H9 (cell line): Measurements from ENCODE around the gene ANKMY1. TPM values are rescaled to one million over a fixed set of nuclear protein-coding genes. Genes with fewer than 3 reads are reported as not detected.

ENCODE experiments used
- DNase-seq: peaks from one replicate; pipeline ENCODE4 v3.0.0-alpha.2; 2017
- H2AFZ ChIP-seq: one replicate; pipeline ENCODE4 v1.6.1; 2013; ENCODE audit warnings: mild to moderate bottlenecking, low read length, control low read depth, moderate library complexity
- H2AK5ac ChIP-seq: 2 replicates; pipeline ENCODE4 v1.6.1; 2013; ENCODE audit warnings: low read length, control low read depth, mixed read lengths; ENCODE audit not compliant: insufficient read length
- H2BK120ac ChIP-seq: one replicate; pipeline ENCODE4 v1.6.1; 2013; ENCODE audit warnings: low read depth, mild to moderate bottlenecking, low read length, control low read depth, inconsistent platforms; ENCODE audit not compliant: poor library complexity, severe bottlenecking
- H2BK12ac ChIP-seq: 2 replicates; pipeline ENCODE4 v1.6.1; 2013; ENCODE audit warnings: low read length, control low read depth, mixed read lengths, low read depth; ENCODE audit not compliant: insufficient read length
- H2BK15ac ChIP-seq: 2 replicates; pipeline ENCODE4 v1.6.1; 2013; ENCODE audit warnings: low read depth, low read length, control low read depth
- H2BK20ac ChIP-seq: one replicate; pipeline ENCODE4 v1.6.1; 2013; ENCODE audit warnings: low read depth, mild to moderate bottlenecking, low read length, control low read depth, inconsistent platforms; ENCODE audit not compliant: poor library complexity, severe bottlenecking
- H2BK5ac ChIP-seq: 2 replicates; pipeline ENCODE4 v1.6.1; 2013; ENCODE audit warnings: low read length, control low read depth, mixed read lengths; ENCODE audit not compliant: insufficient read length
- H3K14ac ChIP-seq: 2 replicates; pipeline ENCODE4 v1.6.1; 2013; ENCODE audit warnings: low read length, control low read depth; ENCODE audit not compliant: insufficient read depth
- H3K18ac ChIP-seq: 2 replicates; pipeline ENCODE4 v1.6.1; 2013; ENCODE audit warnings: low read depth, mild to moderate bottlenecking, mixed read lengths, low read length, control low read depth; ENCODE audit not compliant: insufficient read length
- H3K23ac ChIP-seq: 2 replicates; pipeline ENCODE4 v1.6.1; 2013; ENCODE audit warnings: low read length, control low read depth, mixed read lengths, low read depth; ENCODE audit not compliant: insufficient read length
- H3K23me2 ChIP-seq: 2 replicates; pipeline ENCODE4 v1.6.1; 2013; ENCODE audit warnings: low read depth, mild to moderate bottlenecking, mixed read lengths, low read length, control low read depth; ENCODE audit not compliant: insufficient read length, poor library complexity, severe bottlenecking
- H3K27ac ChIP-seq: 2 replicates; pipeline ENCODE4 v1.5.1; 2013; ENCODE audit warnings: low read length, control low read depth, mixed read lengths, low read depth; ENCODE audit not compliant: insufficient read length
- H3K27me3 ChIP-seq: 2 replicates; pipeline ENCODE4 v1.6.1; 2013; ENCODE audit warnings: low read length, control low read depth, inconsistent platforms; ENCODE audit not compliant: insufficient read depth
- H3K4ac ChIP-seq: 2 replicates; pipeline ENCODE4 v1.6.1; 2013; ENCODE audit warnings: low read depth, mild to moderate bottlenecking, control low read depth, inconsistent platforms, low read length, moderate library complexity
- H3K4me1 ChIP-seq: 2 replicates; pipeline ENCODE4 v1.6.1; 2013; ENCODE audit warnings: low read length, control low read depth, inconsistent platforms; ENCODE audit not compliant: insufficient read depth
- H3K4me2 ChIP-seq: 2 replicates; pipeline ENCODE4 v1.6.1; 2013; ENCODE audit warnings: low read length, control low read depth, mixed read lengths; ENCODE audit not compliant: insufficient read length, insufficient read depth
- H3K56ac ChIP-seq: 2 replicates; pipeline ENCODE4 v1.6.1; 2013; ENCODE audit warnings: low read depth, mild to moderate bottlenecking, mixed read lengths, low read length, control low read depth; ENCODE audit not compliant: insufficient read length
- H3K79me1 ChIP-seq: 2 replicates; pipeline ENCODE4 v1.6.1; 2013; ENCODE audit warnings: low read depth, mild to moderate bottlenecking, moderate library complexity, low read length, control low read depth, inconsistent platforms; ENCODE audit not compliant: insufficient read depth, poor library complexity, severe bottlenecking
- H3K79me2 ChIP-seq: 2 replicates; pipeline ENCODE4 v1.6.1; 2013; ENCODE audit warnings: low read length, control low read depth, inconsistent platforms; ENCODE audit not compliant: insufficient read depth
- H3K9ac ChIP-seq: 2 replicates; pipeline ENCODE4 v1.6.1; 2013; ENCODE audit warnings: low read length, control low read depth, mixed read lengths; ENCODE audit not compliant: insufficient read length; ENCODE audit errors: extremely low read depth
- H3K9me3 ChIP-seq: one replicate; pipeline ENCODE4 v1.6.1; 2013; ENCODE audit warnings: low read depth, low read length, inconsistent platforms; ENCODE audit not compliant: control insufficient read depth
- H3T11ph ChIP-seq: one replicate; pipeline ENCODE4 v1.6.1; 2013; ENCODE audit warnings: mild to moderate bottlenecking, low read length, control low read depth, inconsistent platforms
- H4K20me1 ChIP-seq: one replicate; pipeline ENCODE4 v1.6.1; 2013; ENCODE audit not compliant: control insufficient read depth, insufficient read length, insufficient read depth
- H4K5ac ChIP-seq: 2 replicates; pipeline ENCODE4 v1.6.1; 2013; ENCODE audit warnings: low read depth, mild to moderate bottlenecking, mixed read lengths, low read length, control low read depth; ENCODE audit not compliant: insufficient read length
- H4K8ac ChIP-seq: replicated peaks from 2 replicates; pipeline ENCODE4 v1.6.1; 2013; ENCODE audit warnings: low read length, control low read depth, mixed read lengths, low read depth; ENCODE audit not compliant: insufficient read length
- H4K91ac ChIP-seq: 2 replicates; pipeline ENCODE4 v1.6.1; 2013; ENCODE audit warnings: low read depth, mild to moderate bottlenecking, moderate library complexity, mixed read lengths, low read length, control low read depth; ENCODE audit not compliant: insufficient read length
- H3K27ac Mint-ChIP-seq, 3 experiments: 2 replicates in 2 of 3; 3 replicates in 1 of 3; pipeline ENCODE4 v1.8.0; 2020 to 2021; ENCODE audit warnings: mixed read lengths in 3 of 3, mild to moderate bottlenecking in 1 of 3, moderate library complexity in 1 of 3
- H3K27me3 Mint-ChIP-seq: 2 replicates; pipeline ENCODE4 v1.8.0; 2021; ENCODE audit warnings: low read depth, mild to moderate bottlenecking, moderate library complexity, mixed read lengths
- H3K36me3 Mint-ChIP-seq, 3 experiments: 2 replicates in 2 of 3; 3 replicates in 1 of 3; pipeline ENCODE4 v1.8.0; 2020 to 2021; ENCODE audit warnings: low read depth in 3 of 3, mixed read lengths in 3 of 3; ENCODE audit not compliant: insufficient read depth in 1 of 3
- H3K4me1 Mint-ChIP-seq, 2 experiments: 2 replicates each; pipeline ENCODE4 v1.8.0; 2020; ENCODE audit warnings: mixed read lengths in 2 of 2
- H3K4me3 Mint-ChIP-seq, 2 experiments: 2 replicates in 1 of 2; 3 replicates in 1 of 2; pipeline ENCODE4 v1.8.0; 2020 to 2021; ENCODE audit warnings: mild to moderate bottlenecking in 2 of 2, mixed read lengths in 2 of 2, moderate library complexity in 1 of 2
- H3K9me3 Mint-ChIP-seq, 2 experiments: 2 replicates in 1 of 2; 3 replicates in 1 of 2; pipeline ENCODE4 v1.8.0; 2020; ENCODE audit warnings: mild to moderate bottlenecking in 2 of 2, mixed read lengths in 2 of 2, moderate library complexity in 1 of 2
- CTCF ChIP-seq: fragments of 200-600 bp; sonication (generic); conservative IDR thresholded peaks from 3 replicates; pipeline ENCODE4 v1.8.0; 2021; ENCODE audit warnings: antibody characterized with exemption, mild to moderate bottlenecking
- WGBS: extraction: QIAGEN DNeasy Blood & Tissue Kit; methylation state at CpG from one replicate; pipeline ENCODE4 v1.1.7; 2013; ENCODE audit warnings: missing lambda C conversion rate, low lambda C conversion rate, mixed read lengths; ENCODE audit not compliant: insufficient read length; ENCODE audit errors: extremely low coverage; 5-methylcytosine and 5-hydroxymethylcytosine counted together
- total RNA-seq: library from RNA; stranded (reverse); gene quantifications from 2 replicates; pipeline ENCODE4 v1.2.1, GENCODE V29; 2021

Gene ANKMY1
- total RNA-seq, 1 experiment from 2014 or later: 13.7 TPM

- H2BK120ac ChIP-seq: no peak overlapping the region
- no peak overlapping the region for H3K4me2 ChIP-seq
- no peaks in the 10 kb centered on the region for H3K27me3 ChIP-seq
- H2BK15ac ChIP-seq: no peak overlapping the region
- TF ChIP-seq CTCF: no peak
- H3K79me2 ChIP-seq: no peaks in the 10 kb centered on the region
- H3K9me3 Mint-ChIP-seq: 0 out of 5 replicates have a peak, but pooled peaks cover 0 to 2% of the 10 kb centered on the region in 2 experiments
- no peak overlapping the region for H3K18ac ChIP-seq
- no peaks in the 10 kb centered on the region for H3K23me2 ChIP-seq
- H2BK20ac ChIP-seq: no peak overlapping the region
- peak; percentile 22 for DNase-seq
- H2BK5ac ChIP-seq: no peak overlapping the region
- WGBS: no CpG with 5 or more reads among the region's 31 CpGs
- H3K23ac ChIP-seq: no peak overlapping the region
- H3K27me3 Mint-ChIP-seq: peaks cover 3% of the 10 kb centered on the region
- no peaks in the 10 kb centered on the region for H4K20me1 ChIP-seq
- no peak overlapping the region for H3K27ac ChIP-seq
- no peak overlapping the region for H2BK12ac ChIP-seq
- no peak overlapping the region for H4K5ac ChIP-seq
- H4K8ac ChIP-seq: no peak overlapping the region
- peak overlapping the region in 1 of 3 experiments; percentile 83; a peak in 1 of 7 replicates for H3K27ac Mint-ChIP-seq
- H3K4me1 Mint-ChIP-seq: peaks cover 0 to 2% of the 10 kb centered on the region in 2 experiments; a peak in 1 of 4 replicates
- H3K56ac ChIP-seq: no peak overlapping the region
- no peak overlapping the region for H3K4me3 Mint-ChIP-seq
- no peak overlapping the region; the same call in 1 of the 2 replicates for H3K14ac ChIP-seq
- H3K9ac ChIP-seq: no peak overlapping the region
- no peak overlapping the region for H4K91ac ChIP-seq
- H3T11ph ChIP-seq: no peak overlapping the region
- no peaks in the 10 kb centered on the region for H3K79me1 ChIP-seq
- H3K4me1 ChIP-seq: no peaks in the 10 kb centered on the region
- H2AFZ ChIP-seq: no peak overlapping the region
- H3K4ac ChIP-seq: no peak overlapping the region
- H2AK5ac ChIP-seq: no peak overlapping the region
- H3K9me3 ChIP-seq: no peaks in the 10 kb centered on the region
- H3K36me3 Mint-ChIP-seq: no peaks in the 10 kb centered on the region
These were observed 46.3 kb downstream of the ANKMY1 start for GRCh38 chr2:240511351-240512108.
